ENCODE data around the gene CRHR2. TPM values are rescaled to one million over a fixed set of nuclear protein-coding genes. Genes with fewer than 3 reads are reported as not detected.

CRHR2 gene
- total and polyA plus RNA-seq, 12 donors: under 0.01 to 0.03 TPM; not detected in 10

DNA sequence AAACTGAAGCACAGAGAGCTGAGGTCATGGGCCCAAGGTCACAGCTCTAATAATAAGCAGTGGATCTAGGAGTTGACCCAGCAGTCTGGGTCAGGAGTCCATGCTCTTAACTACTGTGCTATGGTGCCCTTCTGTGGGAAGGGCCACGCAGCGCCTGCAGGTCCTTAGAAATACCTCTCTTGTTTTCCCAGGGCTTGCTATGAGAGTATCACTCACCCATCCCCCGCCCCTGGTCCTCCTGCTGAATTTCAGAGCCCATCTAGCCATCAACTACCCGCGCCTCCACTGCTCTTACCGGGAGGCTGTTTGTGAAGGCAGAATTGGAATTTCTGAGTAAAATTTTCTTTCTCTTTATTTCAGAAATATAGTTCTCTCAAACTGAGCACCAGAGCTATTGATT lies 27.3 kb upstream of the CRHR2 start:
- no peak for TF ChIP-seq POLR2A (IDR thresholded peaks at IDR 0.05)
- TF ChIP-seq, protein P1, sequence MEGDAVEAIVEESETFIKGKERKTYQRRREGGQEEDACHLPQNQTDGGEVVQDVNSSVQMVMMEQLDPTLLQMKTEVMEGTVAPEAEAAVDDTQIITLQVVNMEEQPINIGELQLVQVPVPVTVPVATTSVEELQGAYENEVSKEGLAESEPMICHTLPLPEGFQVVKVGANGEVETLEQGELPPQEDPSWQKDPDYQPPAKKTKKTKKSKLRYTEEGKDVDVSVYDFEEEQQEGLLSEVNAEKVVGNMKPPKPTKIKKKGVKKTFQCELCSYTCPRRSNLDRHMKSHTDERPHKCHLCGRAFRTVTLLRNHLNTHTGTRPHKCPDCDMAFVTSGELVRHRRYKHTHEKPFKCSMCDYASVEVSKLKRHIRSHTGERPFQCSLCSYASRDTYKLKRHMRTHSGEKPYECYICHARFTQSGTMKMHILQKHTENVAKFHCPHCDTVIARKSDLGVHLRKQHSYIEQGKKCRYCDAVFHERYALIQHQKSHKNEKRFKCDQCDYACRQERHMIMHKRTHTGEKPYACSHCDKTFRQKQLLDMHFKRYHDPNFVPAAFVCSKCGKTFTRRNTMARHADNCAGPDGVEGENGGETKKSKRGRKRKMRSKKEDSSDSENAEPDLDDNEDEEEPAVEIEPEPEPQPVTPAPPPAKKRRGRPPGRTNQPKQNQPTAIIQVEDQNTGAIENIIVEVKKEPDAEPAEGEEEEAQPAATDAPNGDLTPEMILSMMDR (IDR thresholded peaks at IDR 0.05): no peak
- intact Hi-C loops (cut with DNase I): no loop called here
- no peak for DNase-seq
- Histone ChIP-seq H3K36me3 (replicated peaks in 1 of 2) (no peaks in the 10 kb centered on the region), H3K27me3 (no peaks in the 10 kb centered on the region), H3K4me3 (no peak overlapping the region), H3K27ac (no peak overlapping the region), H3K9me3 (replicated peaks in 1 of 3) (no peaks in the 10 kb centered on the region), H3K4me1 (replicated peaks in 1 of 2) (no peaks in the 10 kb centered on the region)
- 76 to 88% (median 83%) methylated on average over 6 of the region's 6 CpGs for WGBS, 4 donors

DNA sequence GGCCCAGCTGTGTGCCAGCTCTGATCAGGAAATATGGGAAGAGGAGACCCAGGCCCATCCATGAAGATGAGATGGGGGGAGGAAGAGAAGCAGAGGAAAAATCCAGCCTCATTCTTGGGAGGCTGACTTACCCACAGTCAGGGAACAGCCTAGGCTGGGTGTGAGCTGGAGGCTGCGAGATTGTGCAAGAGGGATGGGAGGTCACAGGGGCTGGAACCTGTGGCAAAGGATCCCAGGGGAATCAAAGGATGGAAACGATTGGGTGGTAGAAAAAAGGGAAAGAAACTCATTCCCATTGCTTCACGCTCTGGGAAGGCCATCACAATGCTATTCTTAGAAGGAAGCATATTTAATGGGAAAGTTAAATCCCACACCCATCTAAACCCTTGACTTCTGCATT lies 26.7 kb upstream of the CRHR2 start:
- Histone ChIP-seq H3K27ac (no peak overlapping the region), H3K4me3 (no peak overlapping the region), H3K27me3 (no peaks in the 10 kb centered on the region), H3K9me3 (replicated peaks in 1 of 3) (no peaks in the 10 kb centered on the region), H3K36me3 (replicated peaks in 1 of 2) (no peaks in the 10 kb centered on the region), H3K4me1 (replicated peaks in 1 of 2) (no peaks in the 10 kb centered on the region)
- intact Hi-C loops (cut with DNase I): no loop called here
- peak in 4 of 7 donors; percentile 18 to 56 (median 28) for DNase-seq
- 65 to 70% (median 65%) methylated on average over 3 of the region's 3 CpGs for WGBS, 4 donors
- no peak for TF ChIP-seq POLR2A (IDR thresholded peaks at IDR 0.05)
- TF ChIP-seq, protein P1 (IDR thresholded peaks at IDR 0.05): no peak

DNA sequence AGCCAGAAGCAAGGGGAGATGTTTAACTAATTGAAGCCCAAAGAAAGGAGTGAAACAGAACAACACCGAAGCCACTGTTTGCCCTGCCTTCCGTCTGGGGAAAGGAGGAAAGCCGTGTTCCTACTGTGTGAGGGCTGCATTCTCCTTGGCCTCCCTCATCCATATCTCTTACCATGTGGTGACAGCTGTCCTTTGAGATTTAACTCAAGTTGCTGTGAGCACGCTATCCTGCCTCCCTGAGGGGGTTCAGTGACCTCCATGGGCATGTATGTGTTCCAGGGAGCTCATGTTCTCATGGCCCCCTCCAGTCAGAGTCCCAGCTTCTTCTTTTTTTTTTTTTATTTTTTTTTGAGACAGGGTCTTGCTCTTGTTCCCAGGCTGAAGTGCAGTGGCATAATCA lies 26.2 kb upstream of the CRHR2 start:
- TF ChIP-seq, protein P1 (IDR thresholded peaks at IDR 0.05): no peak
- no peak for TF ChIP-seq POLR2A (IDR thresholded peaks at IDR 0.05)
- Histone ChIP-seq H3K27me3 (no peaks in the 10 kb centered on the region), H3K27ac (no peak overlapping the region)

DNA sequence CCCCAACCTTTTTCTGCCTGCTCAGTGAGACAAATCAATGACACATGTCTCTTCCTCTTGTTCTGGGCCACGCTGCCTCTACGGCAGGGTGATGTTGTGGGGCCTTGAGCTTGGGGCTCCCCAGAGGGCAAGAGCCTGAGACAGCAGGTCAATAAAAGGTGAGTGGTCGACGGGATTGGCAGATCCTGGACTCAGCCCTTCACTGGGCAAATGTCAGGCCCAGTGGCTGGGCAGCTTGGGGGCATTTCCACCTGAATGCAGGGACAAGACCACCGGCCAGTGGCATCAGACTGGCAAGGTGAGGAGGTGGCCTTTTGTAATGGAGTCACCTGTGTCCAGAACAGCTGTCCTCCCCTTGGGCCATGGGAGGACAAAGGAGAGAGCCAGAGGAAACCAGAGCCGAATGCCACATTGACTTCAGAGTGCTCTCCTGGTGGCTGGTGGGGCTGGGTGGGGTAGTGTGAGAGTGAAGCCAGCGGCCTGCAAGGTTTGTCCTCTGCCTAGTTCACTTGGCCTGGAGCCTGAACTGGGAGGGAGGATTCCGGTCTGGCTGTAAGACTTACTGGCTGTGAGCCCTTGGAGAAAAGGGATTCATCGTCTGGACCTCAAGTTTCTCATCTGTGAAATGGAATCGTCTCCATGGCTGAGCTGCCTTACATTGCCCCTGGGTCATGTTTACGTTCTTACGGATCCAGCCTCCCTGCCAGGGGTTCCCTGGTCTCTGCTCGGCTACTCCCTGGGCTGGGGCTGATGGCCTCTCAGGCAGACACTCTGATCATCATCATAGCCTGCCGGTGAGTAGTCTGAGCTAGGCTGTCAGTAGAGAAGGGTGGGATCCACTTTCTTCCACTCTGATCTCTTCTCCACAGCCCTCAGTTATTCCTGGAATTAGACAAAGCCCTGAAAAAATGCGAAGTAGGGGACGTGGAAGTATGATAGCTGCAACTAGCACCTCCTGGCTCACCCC lies 25.4 kb upstream of the CRHR2 start:
- intact Hi-C loops (cut with DNase I): no loop called here
- DNase-seq: peak in 3 of 7 donors; percentile 13 to 32 (median 18)
- no peaks in the 10 kb centered on the region for H3K9me3 ChIP-seq (replicated peaks in 1 of 3)
- H3K36me3 ChIP-seq (replicated peaks in 1 of 2): no peaks in the 10 kb centered on the region
- no peak overlapping the region for H3K4me3 ChIP-seq
- WGBS, 4 donors: 72 to 80% (median 75%) methylated on average over 9 to 16 of the region's 16 CpGs
- H3K27ac ChIP-seq: no peak overlapping the region
- H3K27me3 ChIP-seq: no peaks in the 10 kb centered on the region
- no peaks in the 10 kb centered on the region for H3K4me1 ChIP-seq (replicated peaks in 1 of 2)
- TF ChIP-seq, protein P1 (IDR thresholded peaks at IDR 0.05): no peak
- TF ChIP-seq POLR2A (IDR thresholded peaks at IDR 0.05): no peak

More for the DNA sequence above, 26.2 kb upstream of the CRHR2 start:
- no peak for DNase-seq
- H3K9me3 ChIP-seq (replicated peaks in 1 of 3): no peaks in the 10 kb centered on the region
- H3K4me1 ChIP-seq (replicated peaks in 1 of 2): no peaks in the 10 kb centered on the region
- intact Hi-C loops (cut with DNase I): no loop called here
- no peak overlapping the region for H3K4me3 ChIP-seq
- no peaks in the 10 kb centered on the region for H3K36me3 ChIP-seq (replicated peaks in 1 of 2)
- 69 to 83% (median 78%) methylated on average over 4 of the region's 4 CpGs for WGBS, 4 donors
